Mesothelial cell of epicardium (in vitro differentiated cells): ENCODE data around the gene GRIN3B. TPM values are rescaled to one million over a fixed set of nuclear protein-coding genes. Genes with fewer than 3 reads are reported as not detected.

Experiments used
- DNase-seq, 2 experiments: peaks; one replicate each; pipeline ENCODE4 v3.0.0; 2021; ENCODE audit warnings: low spot score in 2 of 2; ENCODE audit not compliant: unreplicated experiment in 2 of 2
- H3K27ac Mint-ChIP-seq: 2 replicates; pipeline ENCODE4 v1.8.0; 2021; ENCODE audit warnings: mixed read lengths
- H3K27me3 Mint-ChIP-seq: 2 replicates; pipeline ENCODE4 v1.8.0; 2021; ENCODE audit warnings: low read depth, mixed read lengths
- H3K36me3 Mint-ChIP-seq: 2 replicates; pipeline ENCODE4 v1.8.0; 2021; ENCODE audit warnings: mixed read lengths
- H3K4me1 Mint-ChIP-seq: 2 replicates; pipeline ENCODE4 v1.8.0; 2021; ENCODE audit warnings: mixed read lengths
- H3K4me3 Mint-ChIP-seq: 2 replicates; pipeline ENCODE4 v1.8.0; 2021; ENCODE audit warnings: mild to moderate bottlenecking, moderate library complexity, mixed read lengths
- H3K9me3 Mint-ChIP-seq: 2 replicates; pipeline ENCODE4 v1.8.0; 2021; ENCODE audit warnings: mixed read lengths
- total RNA-seq: library from RNA; stranded (reverse); gene quantifications from 3 replicates; pipeline ENCODE4 v1.2.1, GENCODE V29; 2021
- TF ChIP-seq, protein P1 (sequence below): fragments of 200-600 bp; sonication (generic); IDR thresholded peaks from one replicate; pipeline ENCODE4 v1.5.0; 2021; ENCODE audit warnings: antibody characterized with exemption; ENCODE audit not compliant: unreplicated experiment

Gene GRIN3B
- total RNA-seq, 1 donor from 2014 or later = 0.34 TPM

DNA sequence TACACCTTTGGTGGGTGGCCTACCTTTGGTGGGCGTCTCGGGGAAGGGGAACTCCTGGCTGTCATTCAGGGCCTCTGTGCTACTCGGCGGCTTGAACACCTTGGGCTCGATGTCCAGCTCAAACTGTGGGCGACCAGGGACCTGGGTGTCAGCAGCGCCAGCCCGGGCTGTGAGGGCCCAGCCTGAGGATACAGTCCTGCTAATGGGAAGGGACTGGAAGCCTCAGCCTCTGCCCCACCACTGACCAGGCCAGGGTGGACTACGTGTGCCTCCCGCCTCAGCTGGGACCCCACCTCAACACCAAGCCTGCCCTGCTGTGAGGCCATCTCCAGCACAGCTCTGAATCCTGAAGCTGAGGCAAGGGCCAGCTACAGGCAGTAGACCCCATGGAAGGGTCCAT is 13.0 kb downstream of the GRIN3B start:
- Mint-ChIP-seq H3K36me3 (peaks cover 2% of the 10 kb centered on the region), H3K27me3 (no peaks in the 10 kb centered on the region), H3K27ac (no peak overlapping the region), H3K4me1 (peaks cover 16% of the 10 kb centered on the region), H3K4me3 (no peak overlapping the region), H3K9me3 (no peaks in the 10 kb centered on the region)
- DNase-seq = no peak
- TF ChIP-seq, protein P1, sequence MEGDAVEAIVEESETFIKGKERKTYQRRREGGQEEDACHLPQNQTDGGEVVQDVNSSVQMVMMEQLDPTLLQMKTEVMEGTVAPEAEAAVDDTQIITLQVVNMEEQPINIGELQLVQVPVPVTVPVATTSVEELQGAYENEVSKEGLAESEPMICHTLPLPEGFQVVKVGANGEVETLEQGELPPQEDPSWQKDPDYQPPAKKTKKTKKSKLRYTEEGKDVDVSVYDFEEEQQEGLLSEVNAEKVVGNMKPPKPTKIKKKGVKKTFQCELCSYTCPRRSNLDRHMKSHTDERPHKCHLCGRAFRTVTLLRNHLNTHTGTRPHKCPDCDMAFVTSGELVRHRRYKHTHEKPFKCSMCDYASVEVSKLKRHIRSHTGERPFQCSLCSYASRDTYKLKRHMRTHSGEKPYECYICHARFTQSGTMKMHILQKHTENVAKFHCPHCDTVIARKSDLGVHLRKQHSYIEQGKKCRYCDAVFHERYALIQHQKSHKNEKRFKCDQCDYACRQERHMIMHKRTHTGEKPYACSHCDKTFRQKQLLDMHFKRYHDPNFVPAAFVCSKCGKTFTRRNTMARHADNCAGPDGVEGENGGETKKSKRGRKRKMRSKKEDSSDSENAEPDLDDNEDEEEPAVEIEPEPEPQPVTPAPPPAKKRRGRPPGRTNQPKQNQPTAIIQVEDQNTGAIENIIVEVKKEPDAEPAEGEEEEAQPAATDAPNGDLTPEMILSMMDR = no peak

GRCh38 chr19:1014161-1015060 is 14.2 kb downstream of the GRIN3B start:
- TF ChIP-seq, protein P1 = no peak
- no peak overlapping the region for H3K4me3 Mint-ChIP-seq
- peaks cover 24% of the 10 kb centered on the region for H3K4me1 Mint-ChIP-seq
- no peaks in the 10 kb centered on the region for H3K27me3 Mint-ChIP-seq
- peaks cover 2% of the 10 kb centered on the region for H3K36me3 Mint-ChIP-seq
- no peaks in the 10 kb centered on the region for H3K9me3 Mint-ChIP-seq
- no peak overlapping the region for H3K27ac Mint-ChIP-seq
- DNase-seq = no peak

GRCh38 chr19:1015061-1015781 is 15.0 kb downstream of the GRIN3B start:
- H3K36me3 Mint-ChIP-seq = peaks cover 2% of the 10 kb centered on the region
- no peak for DNase-seq
- no peaks in the 10 kb centered on the region for H3K9me3 Mint-ChIP-seq
- H3K27ac Mint-ChIP-seq = no peak overlapping the region
- peaks cover 27% of the 10 kb centered on the region for H3K4me1 Mint-ChIP-seq
- TF ChIP-seq, protein P1 = no peak
- H3K4me3 Mint-ChIP-seq = no peak overlapping the region
- no peaks in the 10 kb centered on the region for H3K27me3 Mint-ChIP-seq

DNA sequence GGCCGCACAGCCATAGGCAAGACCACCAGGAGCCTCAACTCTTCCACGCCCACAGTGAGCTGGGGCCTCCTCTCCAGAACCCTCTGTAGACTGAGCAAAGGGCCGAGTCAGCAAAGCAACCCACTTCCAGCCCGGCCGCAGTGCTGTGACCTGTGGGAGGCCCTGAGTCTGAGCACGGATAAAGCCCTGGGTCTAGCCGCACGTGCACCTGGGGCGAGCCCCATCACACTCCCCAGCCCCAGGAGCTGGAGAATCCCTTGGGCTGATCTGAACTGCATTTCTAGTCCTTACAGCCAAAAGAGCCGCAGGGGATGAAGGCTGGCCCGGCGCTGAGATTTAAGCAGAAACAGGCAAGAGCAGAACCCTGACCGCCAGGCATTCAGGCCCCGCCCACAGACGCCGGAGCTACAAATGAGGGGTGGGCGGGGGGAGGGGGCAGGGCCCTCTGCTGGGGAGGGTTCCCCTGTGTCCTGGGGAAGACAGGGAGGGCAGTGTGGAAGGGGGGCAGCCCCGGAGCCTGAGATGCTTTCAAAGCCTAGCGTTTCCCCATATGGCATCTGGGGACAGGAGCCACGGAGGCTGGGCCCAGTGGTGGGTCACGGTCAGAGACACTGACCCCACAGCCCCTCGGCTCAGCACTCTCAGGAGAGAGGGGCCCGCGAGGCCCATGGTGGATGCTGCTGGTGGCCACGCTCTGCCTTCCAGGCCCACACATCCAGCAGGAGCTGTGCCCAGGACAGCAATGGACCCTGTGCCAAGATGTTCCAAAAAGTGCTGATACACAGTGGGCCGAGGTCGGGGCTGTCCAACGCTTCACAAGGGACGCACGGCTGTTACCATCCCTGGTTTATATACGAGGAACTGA is 15.8 kb downstream of the GRIN3B start:
- Mint-ChIP-seq H3K36me3 (peaks cover 2% of the 10 kb centered on the region), H3K27me3 (no peaks in the 10 kb centered on the region), H3K9me3 (no peaks in the 10 kb centered on the region), H3K27ac (no peak overlapping the region), H3K4me1 (peaks cover 27% of the 10 kb centered on the region), H3K4me3 (no peak overlapping the region)
- no peak for DNase-seq
- TF ChIP-seq, protein P1 = no peak

DNA sequence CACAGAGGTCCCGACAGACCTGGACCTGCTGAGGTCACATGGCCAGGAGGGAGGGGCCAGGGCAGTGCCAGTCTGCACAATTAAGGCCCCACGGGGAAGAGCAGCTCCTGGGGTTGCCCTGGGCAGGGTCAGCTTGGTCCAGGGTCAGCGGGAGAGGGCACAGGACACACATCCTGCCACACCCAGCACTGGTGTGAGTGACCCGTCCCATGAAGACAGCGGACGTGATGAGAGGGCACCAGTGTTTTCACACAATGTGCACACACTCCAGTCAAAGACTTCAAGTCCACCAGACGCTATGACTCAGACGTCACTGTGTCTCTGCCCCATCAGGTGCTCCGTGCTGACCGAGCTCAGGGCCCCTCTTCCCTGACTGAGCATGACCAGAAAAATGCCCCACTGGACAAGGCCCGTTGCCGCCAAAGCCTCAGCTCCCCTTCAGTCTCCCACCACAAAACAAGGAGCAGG is 16.5 kb downstream of the GRIN3B start:
- TF ChIP-seq, protein P1 = no peak

More for the DNA sequence above, 16.5 kb downstream of the GRIN3B start:
- H3K4me1 Mint-ChIP-seq = peaks cover 27% of the 10 kb centered on the region
- peak overlapping the region; percentile 60 for H3K27ac Mint-ChIP-seq
- peak overlapping the region; percentile 17 for H3K4me3 Mint-ChIP-seq
- DNase-seq = no peak
- peaks cover 2% of the 10 kb centered on the region for H3K27me3 Mint-ChIP-seq
- H3K36me3 Mint-ChIP-seq = peaks cover 2% of the 10 kb centered on the region
- H3K9me3 Mint-ChIP-seq = no peaks in the 10 kb centered on the region
